Neural cell (in vitro differentiated cells): ENCODE measurements around the gene PTPRR.

Experiments used
- EP300 ChIP-seq: fragments of 450-650 bp; conservative IDR thresholded peaks from 2 replicates; pipeline ENCODE4 v1.6.1; 2014; ENCODE audit warnings: antibody characterized with exemption, mild to moderate bottlenecking, moderate library complexity; ENCODE audit not compliant: poor library complexity, severe bottlenecking
- EZH2 ChIP-seq: fragments of 200-600, 300-800 bp; shearing (Covaris generic), sonication (generic); IDR thresholded peaks from 2 replicates; pipeline ENCODE4 v1.6.1; 2014; ENCODE audit warnings: antibody characterized with exemption, low read length, borderline replicate concordance, mild to moderate bottlenecking; ENCODE audit not compliant: insufficient read depth, poor library complexity, severe bottlenecking
- POLR2AphosphoS5 ChIP-seq: IDR thresholded peaks from 2 replicates; pipeline ENCODE4 v1.6.1; 2012
- RAD21 ChIP-seq: fragments of 450-650 bp; conservative IDR thresholded peaks from 2 replicates; pipeline ENCODE4 v1.6.1; 2014; ENCODE audit warnings: antibody characterized with exemption, mild to moderate bottlenecking, moderate library complexity
- TF ChIP-seq, protein P1 (sequence below): fragments of 450-650 bp; IDR thresholded peaks from 2 replicates; pipeline ENCODE4 v1.5.1; 2014; ENCODE audit warnings: antibody characterized with exemption, mild to moderate bottlenecking, moderate library complexity; ENCODE audit not compliant: poor library complexity, severe bottlenecking
- TF ChIP-seq, protein P2 (sequence below): IDR thresholded peaks from 2 replicates; pipeline ENCODE4 v1.6.1; 2012; ENCODE audit warnings: borderline replicate concordance

DNA sequence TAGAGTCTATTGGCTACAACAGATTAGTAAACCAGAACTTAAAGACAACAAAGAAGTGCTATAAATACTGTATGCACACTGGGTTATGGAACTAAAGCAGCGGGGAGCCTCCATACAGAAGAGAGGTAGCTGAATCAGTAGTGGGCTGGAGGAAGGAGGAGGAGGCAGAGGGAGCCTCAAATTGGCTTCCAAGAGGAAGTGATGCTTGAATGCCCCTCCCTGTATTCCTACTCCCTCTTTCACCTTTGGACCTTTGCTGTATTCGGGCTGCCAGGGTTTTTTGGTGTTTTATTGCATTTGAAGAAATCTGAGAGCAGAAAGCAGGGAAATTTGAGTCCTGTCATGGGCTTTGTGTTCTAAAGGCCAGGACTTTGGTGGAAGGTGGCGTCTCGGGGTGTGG, 179.3 kb downstream of the PTPRR start:
- TF ChIP-seq, protein P1, sequence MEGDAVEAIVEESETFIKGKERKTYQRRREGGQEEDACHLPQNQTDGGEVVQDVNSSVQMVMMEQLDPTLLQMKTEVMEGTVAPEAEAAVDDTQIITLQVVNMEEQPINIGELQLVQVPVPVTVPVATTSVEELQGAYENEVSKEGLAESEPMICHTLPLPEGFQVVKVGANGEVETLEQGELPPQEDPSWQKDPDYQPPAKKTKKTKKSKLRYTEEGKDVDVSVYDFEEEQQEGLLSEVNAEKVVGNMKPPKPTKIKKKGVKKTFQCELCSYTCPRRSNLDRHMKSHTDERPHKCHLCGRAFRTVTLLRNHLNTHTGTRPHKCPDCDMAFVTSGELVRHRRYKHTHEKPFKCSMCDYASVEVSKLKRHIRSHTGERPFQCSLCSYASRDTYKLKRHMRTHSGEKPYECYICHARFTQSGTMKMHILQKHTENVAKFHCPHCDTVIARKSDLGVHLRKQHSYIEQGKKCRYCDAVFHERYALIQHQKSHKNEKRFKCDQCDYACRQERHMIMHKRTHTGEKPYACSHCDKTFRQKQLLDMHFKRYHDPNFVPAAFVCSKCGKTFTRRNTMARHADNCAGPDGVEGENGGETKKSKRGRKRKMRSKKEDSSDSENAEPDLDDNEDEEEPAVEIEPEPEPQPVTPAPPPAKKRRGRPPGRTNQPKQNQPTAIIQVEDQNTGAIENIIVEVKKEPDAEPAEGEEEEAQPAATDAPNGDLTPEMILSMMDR: no peak
- TF ChIP-seq RAD21: no peak
- no peak for TF ChIP-seq POLR2AphosphoS5
- no peak for TF ChIP-seq EZH2
- no peak for TF ChIP-seq EP300
- TF ChIP-seq, protein P2, sequence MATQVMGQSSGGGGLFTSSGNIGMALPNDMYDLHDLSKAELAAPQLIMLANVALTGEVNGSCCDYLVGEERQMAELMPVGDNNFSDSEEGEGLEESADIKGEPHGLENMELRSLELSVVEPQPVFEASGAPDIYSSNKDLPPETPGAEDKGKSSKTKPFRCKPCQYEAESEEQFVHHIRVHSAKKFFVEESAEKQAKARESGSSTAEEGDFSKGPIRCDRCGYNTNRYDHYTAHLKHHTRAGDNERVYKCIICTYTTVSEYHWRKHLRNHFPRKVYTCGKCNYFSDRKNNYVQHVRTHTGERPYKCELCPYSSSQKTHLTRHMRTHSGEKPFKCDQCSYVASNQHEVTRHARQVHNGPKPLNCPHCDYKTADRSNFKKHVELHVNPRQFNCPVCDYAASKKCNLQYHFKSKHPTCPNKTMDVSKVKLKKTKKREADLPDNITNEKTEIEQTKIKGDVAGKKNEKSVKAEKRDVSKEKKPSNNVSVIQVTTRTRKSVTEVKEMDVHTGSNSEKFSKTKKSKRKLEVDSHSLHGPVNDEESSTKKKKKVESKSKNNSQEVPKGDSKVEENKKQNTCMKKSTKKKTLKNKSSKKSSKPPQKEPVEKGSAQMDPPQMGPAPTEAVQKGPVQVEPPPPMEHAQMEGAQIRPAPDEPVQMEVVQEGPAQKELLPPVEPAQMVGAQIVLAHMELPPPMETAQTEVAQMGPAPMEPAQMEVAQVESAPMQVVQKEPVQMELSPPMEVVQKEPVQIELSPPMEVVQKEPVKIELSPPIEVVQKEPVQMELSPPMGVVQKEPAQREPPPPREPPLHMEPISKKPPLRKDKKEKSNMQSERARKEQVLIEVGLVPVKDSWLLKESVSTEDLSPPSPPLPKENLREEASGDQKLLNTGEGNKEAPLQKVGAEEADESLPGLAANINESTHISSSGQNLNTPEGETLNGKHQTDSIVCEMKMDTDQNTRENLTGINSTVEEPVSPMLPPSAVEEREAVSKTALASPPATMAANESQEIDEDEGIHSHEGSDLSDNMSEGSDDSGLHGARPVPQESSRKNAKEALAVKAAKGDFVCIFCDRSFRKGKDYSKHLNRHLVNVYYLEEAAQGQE: no peak
